Neural cell (in vitro differentiated cells): ENCODE results near the gene ZNF507. TPM values are rescaled to one million over a fixed set of nuclear protein-coding genes. Genes with fewer than 3 reads are reported as not detected.

Experiments used
- H2AFZ ChIP-seq: fragments of 200-600, 300-800 bp; sonication (generic), shearing (Covaris generic); 2 replicates; pipeline ENCODE4 v1.6.0; 2014; ENCODE audit warnings: low read depth, mild to moderate bottlenecking, antibody characterized with exemption, low read length, moderate library complexity
- H3F3A ChIP-seq: fragments of 200-600 bp; shearing (Covaris generic); 2 replicates; pipeline ENCODE4 v1.6.1; 2016; ENCODE audit warnings: mild to moderate bottlenecking, moderate library complexity, mixed read lengths, antibody characterized with exemption, low read length; ENCODE audit not compliant: insufficient read depth, poor library complexity, severe bottlenecking
- H3K27ac ChIP-seq: fragments of 200-600, 300-800 bp; sonication (generic), shearing (Covaris generic); 2 replicates; pipeline ENCODE4 v1.5.1; 2014; ENCODE audit warnings: mild to moderate bottlenecking, low read length, moderate library complexity
- H3K27me3 ChIP-seq: fragments of 300-800, 200-600 bp; sonication (generic), shearing (Covaris generic); 2 replicates; pipeline ENCODE4 v1.6.0; 2014; ENCODE audit warnings: mild to moderate bottlenecking, low read depth, low read length, moderate library complexity; ENCODE audit not compliant: insufficient read depth
- H3K36me3 ChIP-seq: fragments of 300-800, 200-600 bp; sonication (generic), shearing (Covaris generic); 2 replicates; pipeline ENCODE4 v1.5.1; 2014; ENCODE audit warnings: mild to moderate bottlenecking, antibody characterized with exemption, low read length, moderate library complexity; ENCODE audit not compliant: insufficient read depth
- H3K4me2 ChIP-seq: fragments of 300-800, 200-600 bp; sonication (generic), shearing (Covaris generic); 2 replicates; pipeline ENCODE4 v1.6.0; 2014; ENCODE audit warnings: mild to moderate bottlenecking, low read length
- H3K4me3 ChIP-seq: fragments of 300-800, 200-600 bp; sonication (generic), shearing (Covaris generic); 2 replicates; pipeline ENCODE4 v1.5.1; 2014; ENCODE audit warnings: mild to moderate bottlenecking, low read length, moderate library complexity
- H3K79me2 ChIP-seq: fragments of 200-600 bp; shearing (Covaris generic); replicated peaks from 2 replicates; pipeline ENCODE4 v1.6.0; 2014; ENCODE audit warnings: mild to moderate bottlenecking, low read length, moderate library complexity; ENCODE audit not compliant: insufficient read depth
- H3K9ac ChIP-seq: fragments of 300-800, 200-600 bp; sonication (generic), shearing (Covaris generic); 2 replicates; pipeline ENCODE4 v1.6.1; 2016; ENCODE audit warnings: mild to moderate bottlenecking, low read length, mixed read lengths
- H3K9me2 ChIP-seq: fragments of 200-600 bp; shearing (Covaris generic); 2 replicates; pipeline ENCODE4 v1.6.1; 2016; ENCODE audit warnings: mild to moderate bottlenecking, low read length, mixed read lengths; ENCODE audit not compliant: insufficient read depth
- H3K9me3 ChIP-seq: fragments of 200-600, 300-800 bp; sonication (generic), shearing (Covaris generic); 2 replicates; pipeline ENCODE4 v1.6.1; 2016; ENCODE audit warnings: mild to moderate bottlenecking, mixed run types, low read length, moderate library complexity, mixed read lengths
- H4K20me1 ChIP-seq: fragments of 200-600 bp; shearing (Covaris generic); 2 replicates; pipeline ENCODE4 v1.6.1; 2016; ENCODE audit warnings: mild to moderate bottlenecking, mixed run types; ENCODE audit not compliant: insufficient read depth
- EP300 ChIP-seq: fragments of 450-650 bp; conservative IDR thresholded peaks from 2 replicates; pipeline ENCODE4 v1.6.1; 2014; ENCODE audit warnings: antibody characterized with exemption, mild to moderate bottlenecking, moderate library complexity; ENCODE audit not compliant: poor library complexity, severe bottlenecking
- EZH2 ChIP-seq: fragments of 200-600, 300-800 bp; shearing (Covaris generic), sonication (generic); IDR thresholded peaks from 2 replicates; pipeline ENCODE4 v1.6.1; 2014; ENCODE audit warnings: antibody characterized with exemption, low read length, borderline replicate concordance, mild to moderate bottlenecking; ENCODE audit not compliant: insufficient read depth, poor library complexity, severe bottlenecking
- MXI1 ChIP-seq: fragments of 450-650 bp; conservative IDR thresholded peaks from 2 replicates; pipeline ENCODE4 v1.6.1; 2014; ENCODE audit warnings: antibody characterized with exemption, mild to moderate bottlenecking; ENCODE audit not compliant: poor library complexity, severe bottlenecking
- POLR2AphosphoS5 ChIP-seq: IDR thresholded peaks from 2 replicates; pipeline ENCODE4 v1.6.1; 2012
- RAD21 ChIP-seq: fragments of 450-650 bp; conservative IDR thresholded peaks from 2 replicates; pipeline ENCODE4 v1.6.1; 2014; ENCODE audit warnings: antibody characterized with exemption, mild to moderate bottlenecking, moderate library complexity
- SMC3 ChIP-seq: fragments of 450-650 bp; conservative IDR thresholded peaks from 2 replicates; pipeline ENCODE4 v1.6.1; 2014; ENCODE audit warnings: antibody characterized with exemption, mild to moderate bottlenecking, moderate library complexity; ENCODE audit not compliant: poor library complexity
- TAF1 ChIP-seq: IDR thresholded peaks from 2 replicates; pipeline ENCODE4 v1.6.1; 2012; ENCODE audit warnings: low read depth
- polyA plus RNA-seq: library from polyadenylated mRNA; depleted of rRNA; stranded (reverse); fragments of >200 nt; gene quantifications from 2 replicates; pipeline ENCODE4 v1.2.3, GENCODE V29; 2014
- TF ChIP-seq, protein P1 (sequence below): IDR thresholded peaks from 2 replicates; pipeline ENCODE4 v1.6.1; 2012; ENCODE audit warnings: borderline replicate concordance
- TF ChIP-seq, protein P2 (sequence below): fragments of 450-650 bp; IDR thresholded peaks from 2 replicates; pipeline ENCODE4 v1.5.1; 2014; ENCODE audit warnings: antibody characterized with exemption, mild to moderate bottlenecking, moderate library complexity; ENCODE audit not compliant: poor library complexity, severe bottlenecking

Gene ZNF507
- polyA plus RNA-seq, 1 donor from 2014 or later: 9.9 TPM

GRCh38 chr19:32307591-32307990 lies 37.8 kb upstream of the ZNF507 start:
- no peaks in the 10 kb centered on the region for H3F3A ChIP-seq
- no peak for TF ChIP-seq EZH2
- no peak for TF ChIP-seq TAF1
- no peak for TF ChIP-seq MXI1
- no peak for TF ChIP-seq EP300
- TF ChIP-seq RAD21: no peak
- TF ChIP-seq, protein P1, sequence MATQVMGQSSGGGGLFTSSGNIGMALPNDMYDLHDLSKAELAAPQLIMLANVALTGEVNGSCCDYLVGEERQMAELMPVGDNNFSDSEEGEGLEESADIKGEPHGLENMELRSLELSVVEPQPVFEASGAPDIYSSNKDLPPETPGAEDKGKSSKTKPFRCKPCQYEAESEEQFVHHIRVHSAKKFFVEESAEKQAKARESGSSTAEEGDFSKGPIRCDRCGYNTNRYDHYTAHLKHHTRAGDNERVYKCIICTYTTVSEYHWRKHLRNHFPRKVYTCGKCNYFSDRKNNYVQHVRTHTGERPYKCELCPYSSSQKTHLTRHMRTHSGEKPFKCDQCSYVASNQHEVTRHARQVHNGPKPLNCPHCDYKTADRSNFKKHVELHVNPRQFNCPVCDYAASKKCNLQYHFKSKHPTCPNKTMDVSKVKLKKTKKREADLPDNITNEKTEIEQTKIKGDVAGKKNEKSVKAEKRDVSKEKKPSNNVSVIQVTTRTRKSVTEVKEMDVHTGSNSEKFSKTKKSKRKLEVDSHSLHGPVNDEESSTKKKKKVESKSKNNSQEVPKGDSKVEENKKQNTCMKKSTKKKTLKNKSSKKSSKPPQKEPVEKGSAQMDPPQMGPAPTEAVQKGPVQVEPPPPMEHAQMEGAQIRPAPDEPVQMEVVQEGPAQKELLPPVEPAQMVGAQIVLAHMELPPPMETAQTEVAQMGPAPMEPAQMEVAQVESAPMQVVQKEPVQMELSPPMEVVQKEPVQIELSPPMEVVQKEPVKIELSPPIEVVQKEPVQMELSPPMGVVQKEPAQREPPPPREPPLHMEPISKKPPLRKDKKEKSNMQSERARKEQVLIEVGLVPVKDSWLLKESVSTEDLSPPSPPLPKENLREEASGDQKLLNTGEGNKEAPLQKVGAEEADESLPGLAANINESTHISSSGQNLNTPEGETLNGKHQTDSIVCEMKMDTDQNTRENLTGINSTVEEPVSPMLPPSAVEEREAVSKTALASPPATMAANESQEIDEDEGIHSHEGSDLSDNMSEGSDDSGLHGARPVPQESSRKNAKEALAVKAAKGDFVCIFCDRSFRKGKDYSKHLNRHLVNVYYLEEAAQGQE: no peak
- no peak for TF ChIP-seq POLR2AphosphoS5
- no peaks in the 10 kb centered on the region for H3K79me2 ChIP-seq
- no peak overlapping the region for H3K27ac ChIP-seq
- no peaks in the 10 kb centered on the region for H3K36me3 ChIP-seq
- no peaks in the 10 kb centered on the region for H4K20me1 ChIP-seq
- no peak overlapping the region for H3K4me2 ChIP-seq
- H3K9me3 ChIP-seq: no peaks in the 10 kb centered on the region
- no peak overlapping the region for H3K9ac ChIP-seq
- no peak overlapping the region for H2AFZ ChIP-seq
- H3K27me3 ChIP-seq: no peaks in the 10 kb centered on the region
- no peak overlapping the region for H3K4me3 ChIP-seq
- no peaks in the 10 kb centered on the region for H3K9me2 ChIP-seq

GRCh38 chr19:32308431-32309077 lies 36.9 kb upstream of the ZNF507 start:
- no peak overlapping the region for H2AFZ ChIP-seq
- H3F3A ChIP-seq: no peaks in the 10 kb centered on the region
- H3K9me2 ChIP-seq: no peaks in the 10 kb centered on the region
- no peak overlapping the region for H3K4me3 ChIP-seq
- no peak overlapping the region for H3K27ac ChIP-seq
- H3K4me2 ChIP-seq: no peak overlapping the region
- H3K9ac ChIP-seq: no peak overlapping the region
- no peaks in the 10 kb centered on the region for H3K36me3 ChIP-seq
- H4K20me1 ChIP-seq: no peaks in the 10 kb centered on the region
- TF ChIP-seq TAF1: no peak
- TF ChIP-seq EP300: no peak
- TF ChIP-seq EZH2: no peak
- no peak for TF ChIP-seq RAD21
- TF ChIP-seq, protein P1: no peak
- TF ChIP-seq, protein P2, sequence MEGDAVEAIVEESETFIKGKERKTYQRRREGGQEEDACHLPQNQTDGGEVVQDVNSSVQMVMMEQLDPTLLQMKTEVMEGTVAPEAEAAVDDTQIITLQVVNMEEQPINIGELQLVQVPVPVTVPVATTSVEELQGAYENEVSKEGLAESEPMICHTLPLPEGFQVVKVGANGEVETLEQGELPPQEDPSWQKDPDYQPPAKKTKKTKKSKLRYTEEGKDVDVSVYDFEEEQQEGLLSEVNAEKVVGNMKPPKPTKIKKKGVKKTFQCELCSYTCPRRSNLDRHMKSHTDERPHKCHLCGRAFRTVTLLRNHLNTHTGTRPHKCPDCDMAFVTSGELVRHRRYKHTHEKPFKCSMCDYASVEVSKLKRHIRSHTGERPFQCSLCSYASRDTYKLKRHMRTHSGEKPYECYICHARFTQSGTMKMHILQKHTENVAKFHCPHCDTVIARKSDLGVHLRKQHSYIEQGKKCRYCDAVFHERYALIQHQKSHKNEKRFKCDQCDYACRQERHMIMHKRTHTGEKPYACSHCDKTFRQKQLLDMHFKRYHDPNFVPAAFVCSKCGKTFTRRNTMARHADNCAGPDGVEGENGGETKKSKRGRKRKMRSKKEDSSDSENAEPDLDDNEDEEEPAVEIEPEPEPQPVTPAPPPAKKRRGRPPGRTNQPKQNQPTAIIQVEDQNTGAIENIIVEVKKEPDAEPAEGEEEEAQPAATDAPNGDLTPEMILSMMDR: no peak
- no peak for TF ChIP-seq POLR2AphosphoS5
- no peak for TF ChIP-seq MXI1
- no peak for TF ChIP-seq SMC3
- H3K27me3 ChIP-seq: no peaks in the 10 kb centered on the region
- no peaks in the 10 kb centered on the region for H3K79me2 ChIP-seq
- H3K9me3 ChIP-seq: no peaks in the 10 kb centered on the region
